Lung (tissue), 12 donors: ENCODE data around the gene TRPM3. TPM values are rescaled to one million over a fixed set of nuclear protein-coding genes. Genes with fewer than 3 reads are reported as not detected.

Experiments
- ATAC-seq: fragments of 200-7000 bp; cut with Tn5 transposase; one replicate; pipeline ENCODE4 v1.9.1; 2020; ENCODE audit warnings: moderate number of reproducible peaks; ENCODE audit not compliant: insufficient read depth, low FRiP score
- DNase-seq, 3 donors: peaks; one replicate each; pipeline ENCODE4 v3.0.0-alpha.2; 2013 to 2017
- H3K27ac ChIP-seq, 2 donors: one replicate each; pipeline ENCODE4 v1.5.1; 2013; ENCODE audit warnings: mild to moderate bottlenecking in 2 of 2, moderate library complexity in 2 of 2, control low read depth in 1 of 2, inconsistent platforms in 1 of 2, low read depth in 1 of 2, low read length in 1 of 2
- H3K27me3 ChIP-seq, 3 donors: one replicate each; pipeline ENCODE4 v1.5.1; 2013; ENCODE audit warnings: low read length in 2 of 3; ENCODE audit not compliant: control insufficient read depth in 3 of 3, insufficient read depth in 3 of 3
- H3K36me3 ChIP-seq, 4 donors: one replicate each; pipeline ENCODE4 v1.5.1; 2013; ENCODE audit warnings: low read length in 4 of 4, mild to moderate bottlenecking in 1 of 4, moderate library complexity in 1 of 4; ENCODE audit not compliant: control insufficient read depth in 4 of 4, insufficient read depth in 4 of 4
- H3K4me1 ChIP-seq, 5 donors: one replicate each; pipeline ENCODE4 v1.5.1; 2013; ENCODE audit warnings: low read length in 5 of 5, mild to moderate bottlenecking in 2 of 5, moderate library complexity in 1 of 5; ENCODE audit not compliant: control insufficient read depth in 5 of 5, insufficient read depth in 5 of 5
- H3K4me3 ChIP-seq: one replicate; pipeline ENCODE4 v1.5.1; 2013; ENCODE audit warnings: mild to moderate bottlenecking, control low read depth, moderate library complexity
- H3K9ac ChIP-seq, 2 donors: one replicate each; pipeline ENCODE4 v1.5.1; 2013; ENCODE audit warnings: low read length in 2 of 2, control low read depth in 1 of 2; ENCODE audit not compliant: insufficient read depth in 1 of 2
- H3K9me3 ChIP-seq, 4 donors: one replicate each; pipeline ENCODE4 v1.5.1; 2013; ENCODE audit warnings: low read length in 3 of 4, mild to moderate bottlenecking in 1 of 4, moderate library complexity in 1 of 4; ENCODE audit not compliant: control insufficient read depth in 4 of 4, insufficient read depth in 3 of 4
- WGBS, 2 donors: extraction: QIAGEN DNeasy Blood & Tissue Kit; methylation state at CpG; one replicate each; pipeline ENCODE4 v1.1.7; 2013; 5-methylcytosine and 5-hydroxymethylcytosine counted together
- polyA plus RNA-seq, 2 donors: library from polyadenylated mRNA; stranded (reverse); fragments of 200-250 nt; gene quantifications; one replicate each; pipeline ENCODE4 v1.2.1, GENCODE V29; 2013
- total RNA-seq, 2 donors: library from RNA; depleted of rRNA in 1 of 2; stranded (reverse); fragments of >200 nt in 1 of 2; gene quantifications; one replicate each; pipeline ENCODE4 v1.2.1, GENCODE V29; 2014 to 2021
- TF ChIP-seq, protein P1 (sequence below): IDR thresholded peaks from 2 replicates; pipeline ENCODE4 v1.5.1; 2012; ENCODE audit warnings: mild to moderate bottlenecking; ENCODE audit errors: control extremely low read depth, extremely low read depth
- donor health status: control.
- donor health status: control.
- donor health status: Bipolar disorder and iron deficiency.
- donor health status: healthy.
- donor health status: DM: yes; HTN: yes; CAD: no.

Gene TRPM3
- total and polyA plus RNA-seq, 4 donors, result 0.02 to 1.4 (median 0.49) TPM; not detected in 1

DNA sequence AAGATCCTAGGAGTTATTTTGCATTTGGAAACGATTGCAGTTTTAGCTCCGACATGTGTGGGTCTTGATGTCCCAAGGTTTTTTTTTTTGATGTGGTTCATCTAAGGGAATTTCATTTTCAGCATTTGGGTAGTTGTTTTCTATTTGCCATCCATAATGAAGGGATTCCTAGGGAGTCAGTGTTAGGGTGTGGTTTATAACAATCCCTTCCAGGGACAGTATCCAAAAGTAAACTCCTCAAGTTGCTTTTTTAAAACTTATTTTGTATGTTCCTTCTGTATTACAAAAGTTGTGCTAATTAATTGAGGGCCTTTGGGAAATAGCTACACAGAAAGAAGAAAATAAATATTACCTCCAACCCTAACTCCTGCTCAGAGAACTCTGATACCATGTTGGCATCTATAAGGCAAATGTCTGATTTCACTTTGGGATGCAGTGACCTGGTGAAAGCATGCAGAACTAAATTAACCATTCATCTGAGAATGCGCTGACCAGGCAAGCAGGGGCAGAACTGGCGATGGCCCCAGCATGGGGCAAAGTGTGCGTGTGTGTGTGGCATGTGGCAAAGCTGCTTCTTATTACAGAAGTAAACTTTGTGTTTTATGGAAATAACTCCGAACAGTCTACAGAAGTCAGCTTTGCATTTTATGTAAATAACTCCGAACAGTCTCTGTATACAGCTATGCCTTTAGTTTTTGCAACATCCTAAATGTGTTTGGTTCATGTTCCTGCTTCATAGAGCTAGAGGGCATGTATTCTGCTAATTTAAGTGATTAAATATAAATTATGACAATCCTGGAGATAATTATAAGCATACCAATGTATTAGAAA is 237.2 kb downstream of the TRPM3 start:
- Histone ChIP-seq H3K27ac (no peak overlapping the region), H3K36me3 (no peaks in the 10 kb centered on the region), H3K4me1 (no peaks in the 10 kb centered on the region), H3K4me3 (no peak overlapping the region), H3K9ac (no peak overlapping the region), H3K27me3 (no peaks in the 10 kb centered on the region), H3K9me3 (no peaks in the 10 kb centered on the region)
- TF ChIP-seq, protein P1, sequence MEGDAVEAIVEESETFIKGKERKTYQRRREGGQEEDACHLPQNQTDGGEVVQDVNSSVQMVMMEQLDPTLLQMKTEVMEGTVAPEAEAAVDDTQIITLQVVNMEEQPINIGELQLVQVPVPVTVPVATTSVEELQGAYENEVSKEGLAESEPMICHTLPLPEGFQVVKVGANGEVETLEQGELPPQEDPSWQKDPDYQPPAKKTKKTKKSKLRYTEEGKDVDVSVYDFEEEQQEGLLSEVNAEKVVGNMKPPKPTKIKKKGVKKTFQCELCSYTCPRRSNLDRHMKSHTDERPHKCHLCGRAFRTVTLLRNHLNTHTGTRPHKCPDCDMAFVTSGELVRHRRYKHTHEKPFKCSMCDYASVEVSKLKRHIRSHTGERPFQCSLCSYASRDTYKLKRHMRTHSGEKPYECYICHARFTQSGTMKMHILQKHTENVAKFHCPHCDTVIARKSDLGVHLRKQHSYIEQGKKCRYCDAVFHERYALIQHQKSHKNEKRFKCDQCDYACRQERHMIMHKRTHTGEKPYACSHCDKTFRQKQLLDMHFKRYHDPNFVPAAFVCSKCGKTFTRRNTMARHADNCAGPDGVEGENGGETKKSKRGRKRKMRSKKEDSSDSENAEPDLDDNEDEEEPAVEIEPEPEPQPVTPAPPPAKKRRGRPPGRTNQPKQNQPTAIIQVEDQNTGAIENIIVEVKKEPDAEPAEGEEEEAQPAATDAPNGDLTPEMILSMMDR, result no peak
- WGBS, 2 donors, result 90 to 94% methylated on average over 7 of the region's 7 CpGs
- no peak for ATAC-seq
- DNase-seq, result no peak

DNA sequence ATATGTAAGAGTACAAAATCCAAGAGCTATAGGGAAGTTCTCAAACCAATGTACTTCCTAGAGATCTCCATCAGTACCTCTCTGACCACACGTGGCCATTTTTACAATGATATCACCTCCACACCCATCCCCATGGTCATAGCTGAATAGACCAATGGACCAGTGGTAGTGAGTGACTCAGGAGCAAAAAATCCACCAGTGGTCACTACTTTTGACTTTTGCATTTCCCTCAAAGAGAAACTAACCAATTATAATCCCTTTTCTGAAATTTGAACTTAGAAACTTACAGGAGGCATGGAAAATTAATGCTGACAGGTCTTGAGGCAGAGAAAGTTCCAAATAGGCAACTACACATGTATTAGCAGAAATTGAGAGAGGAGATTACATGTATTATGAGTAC is 238.4 kb downstream of the TRPM3 start:
- TF ChIP-seq, protein P1, result no peak
- WGBS, 2 donors, result 66 to 71% methylated on average over 1 of the region's 1 CpG

DNA sequence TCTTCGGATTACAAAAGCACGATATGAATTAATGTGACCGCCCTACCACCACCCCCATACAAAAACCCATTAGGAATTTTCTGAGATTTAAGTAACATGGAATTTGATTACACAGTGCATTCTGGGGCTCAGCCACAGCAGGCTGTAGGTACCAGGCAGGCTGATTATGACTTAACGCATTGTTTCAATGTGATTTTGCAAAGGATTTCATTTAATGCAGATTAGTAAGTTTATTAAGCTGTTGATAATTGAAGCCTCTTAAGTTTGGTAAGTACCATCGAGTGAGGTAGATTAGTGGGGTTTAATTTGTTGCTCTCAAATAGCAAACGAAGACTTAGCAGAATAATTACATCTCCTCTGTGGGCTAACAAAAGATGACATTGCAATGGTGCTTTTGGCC is 240.1 kb downstream of the TRPM3 start:
- H3K27me3 ChIP-seq, result no peaks in the 10 kb centered on the region
- ATAC-seq (no peak), DNase-seq (no peak)
- H3K4me1 ChIP-seq, result no peaks in the 10 kb centered on the region
- no peak overlapping the region for H3K4me3 ChIP-seq
- no peaks in the 10 kb centered on the region for H3K9me3 ChIP-seq
- no peak overlapping the region for H3K27ac ChIP-seq
- 83 to 87% methylated on average over 6 of the region's 6 CpGs for WGBS, 2 donors
- no peak overlapping the region for H3K9ac ChIP-seq
- H3K36me3 ChIP-seq, result no peaks in the 10 kb centered on the region
- TF ChIP-seq, protein P1, result no peak

More for the DNA sequence above, 238.4 kb downstream of the TRPM3 start:
- Histone ChIP-seq H3K4me1 (no peaks in the 10 kb centered on the region), H3K27me3 (no peaks in the 10 kb centered on the region), H3K27ac (no peak overlapping the region), H3K36me3 (no peaks in the 10 kb centered on the region), H3K4me3 (no peak overlapping the region), H3K9ac (no peak overlapping the region), H3K9me3 (no peaks in the 10 kb centered on the region)
- no peak for ATAC-seq
- DNase-seq, result no peak
